ENCODE data around the gene BHMT.
"Not testable (repeated sequence)": the region's sequence is repeated elsewhere in the genome, so short reads cannot be mapped to it uniquely, and the experiment has no call there.

Gene BHMT

DNA sequence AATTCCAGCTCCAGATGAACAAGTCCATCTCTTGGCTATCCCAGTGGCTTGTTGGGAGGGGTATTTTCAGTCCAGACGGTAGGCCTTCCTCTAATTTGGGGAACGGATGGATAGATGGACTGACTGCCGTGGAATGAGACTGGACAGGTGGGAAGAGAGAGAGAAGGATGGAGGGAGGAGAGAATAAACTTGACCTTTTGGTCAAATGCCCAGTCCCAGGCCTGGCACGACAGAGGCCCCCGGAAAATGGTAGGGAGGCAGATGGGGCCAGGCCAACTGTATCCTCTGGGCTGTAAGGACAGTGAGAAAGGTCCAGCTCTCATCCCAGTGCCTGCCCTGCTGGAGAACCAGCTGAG, 1.1 kb downstream of the BHMT start:
- no peak for DNase-seq

DNA sequence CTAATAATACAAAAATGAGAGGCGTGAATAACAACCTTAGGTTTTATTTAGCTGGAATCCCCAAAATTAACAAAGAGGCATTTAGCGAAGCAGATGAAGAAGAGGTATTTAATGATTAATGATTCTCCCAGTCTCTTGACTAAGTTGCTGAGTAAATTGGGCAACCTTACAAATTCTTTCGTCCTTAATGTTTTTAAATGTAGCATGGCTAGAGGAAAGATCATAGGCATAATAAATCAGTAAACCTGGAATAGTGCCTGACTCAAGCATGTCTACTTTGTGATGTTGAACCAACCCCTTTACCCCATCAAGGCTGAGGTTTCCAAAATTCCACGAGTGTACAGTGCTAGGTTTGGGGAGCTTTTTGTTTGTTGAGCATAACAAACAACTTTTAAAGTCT, 7.9 kb downstream of the BHMT start:
- DNase-seq = no peak

DNA sequence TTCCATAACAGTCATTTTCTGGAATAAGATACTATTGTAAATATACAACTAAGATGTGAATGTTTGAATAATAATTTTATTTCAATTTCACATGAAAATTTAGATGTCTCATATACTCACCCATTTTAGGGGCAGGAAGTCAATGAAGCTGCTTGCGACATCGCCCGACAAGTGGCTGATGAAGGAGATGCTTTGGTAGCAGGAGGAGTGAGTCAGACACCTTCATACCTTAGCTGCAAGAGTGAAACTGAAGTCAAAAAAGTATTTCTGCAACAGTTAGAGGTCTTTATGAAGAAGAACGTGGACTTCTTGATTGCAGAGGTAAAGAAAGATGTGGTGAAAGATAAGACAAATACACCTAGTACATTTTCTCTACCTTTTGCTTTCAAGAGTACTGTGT, 8.6 kb downstream of the BHMT start:
- no peak for DNase-seq

DNA sequence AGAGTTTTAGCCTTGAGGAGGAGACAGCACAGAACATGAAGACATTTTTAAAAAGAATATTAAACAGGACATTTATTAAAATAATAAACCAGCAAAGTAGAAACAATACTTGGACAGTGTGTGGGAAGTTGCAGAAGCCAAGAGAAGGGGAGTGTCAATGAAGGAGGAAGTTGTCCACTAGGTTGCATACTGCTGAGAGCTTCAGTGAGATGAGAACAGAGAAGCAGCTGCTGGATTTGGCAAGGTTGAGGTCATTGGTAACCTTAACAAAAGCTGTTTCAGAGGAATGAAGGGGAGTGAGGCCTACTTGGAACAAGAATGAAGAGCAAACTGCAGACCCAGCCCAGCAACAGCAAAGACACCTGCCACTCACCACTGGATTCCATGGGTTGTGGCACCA, 11.4 kb downstream of the BHMT start:
- DNase-seq = no peak

DNA sequence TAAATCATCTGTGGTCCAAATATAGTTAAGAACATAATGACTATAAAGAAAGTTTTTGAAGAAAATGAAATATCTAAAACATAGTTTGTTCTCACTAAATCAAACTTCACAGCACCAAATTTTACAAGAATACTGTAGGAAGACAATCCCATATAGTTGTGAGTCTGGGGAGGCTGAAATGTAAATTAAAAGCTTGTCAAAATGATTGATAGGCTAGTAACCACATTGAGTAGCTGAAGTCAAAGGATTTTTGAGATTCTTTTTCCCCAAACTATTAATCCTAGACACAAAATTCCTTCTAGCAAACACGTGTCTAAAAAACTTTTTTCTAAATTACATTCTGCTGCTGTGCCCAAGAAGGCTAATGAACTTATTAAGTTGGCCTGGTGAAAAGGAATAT, 13.0 kb downstream of the BHMT start:
- peak; percentile 8 for DNase-seq

DNA sequence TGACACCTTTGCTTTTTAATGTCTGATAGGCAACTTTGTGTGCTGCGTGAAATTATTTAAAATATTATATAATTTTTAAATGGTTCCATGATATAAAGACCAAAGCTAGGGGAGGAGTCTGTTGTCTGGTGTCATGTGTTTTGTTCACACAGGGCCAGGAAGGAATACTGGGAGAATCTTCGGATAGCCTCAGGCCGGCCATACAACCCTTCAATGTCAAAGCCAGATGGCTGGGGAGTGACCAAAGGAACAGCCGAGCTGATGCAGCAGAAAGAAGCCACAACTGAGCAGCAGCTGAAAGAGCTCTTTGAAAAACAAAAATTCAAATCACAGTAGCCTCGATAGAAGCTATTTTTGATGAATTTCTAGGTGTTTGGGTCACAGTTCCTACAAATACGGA, 19.2 kb downstream of the BHMT start:
- no peak for DNase-seq

DNA sequence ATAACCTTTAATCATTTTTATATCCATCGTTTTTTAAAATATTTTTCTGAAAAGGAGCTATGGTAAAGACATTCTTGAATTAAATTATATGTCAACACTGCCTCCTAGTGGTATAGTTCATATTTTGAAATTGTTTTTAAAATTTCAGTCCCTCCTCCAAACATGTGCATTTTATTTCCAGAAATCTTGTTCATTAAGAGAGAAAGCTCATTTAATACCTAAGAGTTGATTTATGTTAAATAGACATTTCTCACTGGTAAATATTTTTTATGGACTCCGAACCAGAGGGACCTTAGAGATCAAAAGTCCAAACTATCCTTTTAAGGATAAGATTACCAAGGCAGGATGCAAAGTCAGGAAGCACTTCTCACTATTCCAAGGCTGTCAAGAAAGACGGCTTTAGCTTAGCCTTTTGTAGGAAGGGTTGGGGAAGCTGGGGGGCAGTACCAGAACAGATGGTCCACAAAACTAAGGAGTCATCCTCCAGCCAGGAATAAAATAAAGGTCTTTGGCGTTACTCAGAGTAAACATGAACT, 21.6 kb downstream of the BHMT start:
- DNase-seq = peak; percentile 53

DNA sequence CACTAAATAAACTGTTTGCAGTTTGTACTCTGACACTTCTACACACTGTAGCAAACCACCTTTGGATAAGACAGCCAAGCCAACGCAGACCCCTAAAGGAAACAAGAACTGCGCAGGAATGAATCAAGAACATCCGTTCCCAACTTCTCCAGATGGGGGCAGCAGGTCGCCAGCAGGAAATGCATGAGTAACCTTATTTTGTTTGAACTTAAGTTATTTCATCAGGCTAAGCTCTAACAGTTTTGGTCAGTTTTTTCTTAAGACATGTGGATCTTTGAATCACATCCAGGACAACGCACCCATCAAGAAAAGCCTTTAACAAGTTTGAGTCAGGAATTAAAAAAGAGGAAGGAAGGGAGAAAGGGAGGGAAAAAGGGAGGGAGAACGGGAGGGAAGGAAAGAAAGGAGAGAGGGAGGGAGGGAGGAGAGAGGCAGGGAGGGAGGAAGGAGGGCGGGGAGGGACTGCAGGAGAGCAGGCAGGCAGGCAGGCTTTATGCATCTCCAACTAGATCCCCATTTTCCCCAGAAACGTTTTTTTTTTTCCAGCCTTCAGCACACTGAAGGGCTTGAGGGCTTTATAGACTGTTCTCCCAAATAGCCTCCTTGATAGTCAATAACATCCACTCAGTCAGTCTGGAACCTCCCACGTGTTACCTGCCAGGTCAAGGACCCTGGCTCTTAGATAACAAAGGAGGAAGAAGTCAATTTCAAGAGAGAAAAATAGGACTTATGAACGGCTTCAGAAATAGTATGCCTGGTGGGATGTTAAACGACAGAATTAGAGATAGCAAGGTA, 22.2 kb downstream of the BHMT start:
- peak; percentile 91 for DNase-seq

DNA sequence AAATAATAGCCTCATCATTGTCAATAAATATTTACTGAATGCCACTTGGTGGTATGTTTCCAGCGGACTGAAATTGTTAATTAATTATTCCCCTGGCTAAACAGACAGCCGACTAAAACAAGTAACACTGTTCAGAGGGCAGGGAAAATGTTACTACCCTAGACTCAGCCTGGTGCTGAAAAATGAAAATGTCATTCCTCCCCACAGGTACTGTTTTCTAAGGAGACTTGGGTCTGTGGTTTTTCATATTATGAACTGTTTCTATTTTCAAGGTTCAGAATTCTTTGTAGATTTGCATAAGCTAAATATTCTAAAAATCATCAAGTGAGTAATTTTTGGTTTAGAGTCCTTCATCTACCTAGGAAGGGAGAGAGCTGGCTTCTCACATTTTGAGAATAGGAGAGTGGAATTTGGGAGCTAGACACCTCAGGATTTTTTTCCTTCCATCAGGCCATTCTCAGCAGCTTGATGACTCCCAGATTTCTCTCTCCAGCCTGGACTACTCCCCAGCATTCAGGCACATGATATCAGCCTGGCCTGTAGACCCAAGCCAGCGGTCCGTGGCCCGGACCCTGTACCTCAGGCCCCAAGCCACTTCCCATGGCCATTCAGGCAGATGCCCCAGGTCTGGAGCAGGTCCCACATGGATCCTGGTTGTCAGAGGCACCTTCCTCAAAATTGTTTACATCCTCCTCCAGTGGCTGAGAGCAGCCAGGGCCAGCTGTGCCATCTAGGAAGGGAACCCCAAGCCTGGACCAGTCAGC, 24.4 kb downstream of the BHMT start:
- DNase-seq = no peak

DNA sequence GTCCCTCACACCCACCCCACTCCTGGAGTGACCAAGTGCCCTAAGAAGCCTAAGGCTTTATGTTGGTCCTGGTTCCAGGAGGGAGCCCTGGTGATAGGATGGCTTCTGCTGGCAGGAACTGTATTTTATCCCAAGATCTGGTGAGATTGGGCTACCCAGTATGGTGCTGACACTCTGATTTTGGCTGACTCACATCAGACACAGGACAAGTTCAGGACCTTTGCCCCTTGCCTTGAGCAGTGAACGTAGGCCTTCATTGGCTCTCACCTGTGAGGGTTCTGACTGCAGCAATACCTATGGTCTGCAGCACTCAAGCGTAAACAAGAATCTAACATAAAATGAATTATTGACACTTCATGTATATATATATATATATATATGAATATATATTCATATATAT, 25.0 kb downstream of the BHMT start:
- DNase-seq = no peak

DNA sequence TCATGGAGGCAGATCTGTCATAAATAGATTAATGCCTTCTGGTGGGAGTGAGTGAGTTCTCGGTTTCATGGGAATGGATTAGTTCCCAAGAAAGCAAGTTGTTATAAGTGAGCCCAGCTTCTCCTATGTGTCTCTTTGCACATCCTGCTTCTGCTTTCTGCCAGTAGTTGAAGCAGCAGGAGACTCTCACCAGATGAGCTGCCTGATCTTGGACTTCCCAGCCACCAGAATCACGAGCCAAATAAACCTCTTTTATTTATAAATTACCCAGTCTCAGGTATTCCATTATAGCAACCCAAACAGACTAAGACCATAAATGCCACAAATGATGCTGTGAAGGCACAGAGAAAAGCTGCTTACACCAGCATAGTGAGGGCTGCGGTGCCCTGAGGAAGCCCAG, 28.9 kb downstream of the BHMT start:
- no peak for DNase-seq

DNA sequence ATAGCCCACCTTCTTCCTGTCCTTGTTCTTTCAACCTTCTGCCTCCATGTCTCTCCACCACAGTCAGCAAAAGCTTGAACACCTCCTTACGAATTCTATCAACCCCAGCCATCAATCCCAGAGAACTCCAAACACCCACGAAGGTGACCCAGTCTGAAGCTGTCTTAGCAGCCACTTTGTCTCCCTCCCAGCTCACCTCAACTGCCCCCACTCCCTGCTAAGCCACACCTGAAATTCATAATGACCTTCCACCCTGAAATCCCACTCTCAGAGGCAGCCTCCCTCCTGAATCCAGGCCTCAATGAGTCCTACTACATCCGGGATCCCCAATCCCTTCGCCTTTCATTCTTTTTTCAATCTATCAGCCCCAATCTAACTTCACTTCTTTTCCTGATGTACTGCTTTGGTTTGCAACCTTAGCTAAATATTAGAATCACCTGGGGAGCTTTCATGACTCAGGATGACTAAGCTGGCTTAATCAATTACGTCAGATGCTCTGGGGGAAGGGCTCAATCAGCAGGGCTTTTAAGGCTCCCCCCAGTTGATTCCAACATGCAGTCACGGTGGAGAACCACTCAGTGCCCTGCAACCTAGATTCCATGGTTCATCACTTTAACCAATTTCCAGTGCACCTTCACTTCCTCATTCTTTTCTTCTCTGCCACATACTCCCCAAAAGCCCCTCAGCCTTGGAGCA, 32.2 kb downstream of the BHMT start:
- DNase-seq = peak; percentile 47

DNA sequence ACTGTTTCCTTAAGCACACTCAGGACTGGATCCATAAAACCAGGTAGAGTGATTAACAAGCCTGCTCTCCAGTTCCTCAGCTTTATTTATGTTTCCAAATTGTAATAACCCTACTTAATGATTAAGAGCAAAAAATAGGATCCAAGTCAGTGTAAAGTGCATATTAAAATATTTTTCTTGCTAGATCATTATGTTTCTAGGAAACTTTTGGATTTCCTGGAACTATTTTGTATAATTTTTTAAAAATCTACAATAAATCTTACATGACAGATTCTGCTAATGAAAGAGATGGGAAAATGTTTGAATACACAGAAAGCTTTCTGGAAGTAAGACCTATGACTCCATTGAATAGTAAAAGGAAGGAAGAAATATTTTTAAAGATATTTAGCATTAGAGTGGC, 35.5 kb downstream of the BHMT start:
- DNase-seq = no peak

DNA sequence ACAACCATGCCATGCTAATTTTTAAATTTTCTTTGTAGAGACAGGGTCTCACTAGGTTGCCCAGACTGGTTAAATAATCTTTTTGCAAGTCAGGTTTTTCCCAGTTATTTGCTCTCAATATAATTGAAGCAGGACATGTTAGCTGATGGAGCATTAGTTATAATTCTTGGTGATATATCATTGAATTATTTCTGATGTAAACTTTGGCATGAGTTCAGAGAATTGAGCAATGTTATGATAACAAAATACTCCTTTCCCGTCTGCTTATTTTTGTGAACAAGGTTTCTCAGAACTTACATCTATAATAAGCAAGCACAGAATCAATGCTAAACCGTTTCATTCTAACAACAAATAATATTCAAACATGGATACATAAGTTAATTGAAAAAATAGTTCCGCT, 37.8 kb downstream of the BHMT start:
- DNase-seq = peak; percentile 38

DNA sequence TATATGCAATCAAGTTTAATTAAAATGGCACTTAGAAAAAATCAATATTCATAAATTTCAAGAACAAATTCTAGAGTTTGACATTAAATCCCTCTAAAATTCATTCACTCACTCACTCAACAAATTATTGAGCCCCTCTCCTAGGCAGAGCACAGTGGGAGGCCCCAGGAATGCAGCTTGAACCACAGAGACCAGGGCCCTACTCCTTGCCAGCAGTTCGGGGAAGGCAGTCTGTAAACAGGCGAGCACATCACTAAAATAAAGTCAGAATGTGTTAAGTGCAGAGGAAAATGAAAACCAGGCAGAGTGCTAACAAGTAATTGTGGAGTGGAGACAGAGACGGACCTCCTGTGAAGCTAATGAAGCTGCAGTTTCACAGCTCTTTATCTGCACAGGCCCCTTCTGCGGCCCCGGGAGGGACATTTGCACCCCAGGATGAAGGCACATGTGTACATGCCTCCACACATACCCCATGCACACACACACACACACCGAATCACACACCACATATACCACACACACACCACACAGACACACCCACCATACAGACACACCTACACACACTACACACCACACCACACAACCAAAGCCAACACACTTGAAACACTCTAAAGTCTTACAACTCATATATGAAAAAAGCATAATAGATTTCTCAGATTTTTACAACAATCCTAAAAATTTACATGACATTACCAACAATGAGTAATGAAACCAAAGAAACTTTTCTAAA, 40.5 kb downstream of the BHMT start:
- DNase-seq = peak; percentile 39

DNA sequence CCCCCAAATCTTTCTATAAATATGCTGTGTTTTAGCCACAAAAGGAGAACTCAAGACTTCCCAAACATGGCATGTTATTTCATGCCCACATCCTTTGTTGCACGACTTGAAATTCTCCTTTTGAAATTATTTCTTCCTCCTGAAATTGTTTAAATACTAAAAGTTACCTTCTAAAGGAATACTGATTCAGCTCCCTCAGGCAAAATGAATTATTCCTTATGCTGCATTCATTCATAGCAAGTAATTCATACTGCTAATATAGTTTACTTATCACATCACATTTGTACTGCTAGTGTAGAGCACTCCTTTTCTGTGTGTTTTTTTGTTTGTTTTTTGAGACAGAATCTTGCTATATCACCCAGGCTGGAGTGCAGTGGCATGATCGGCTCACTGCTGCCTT, 45.7 kb downstream of the BHMT start:
- DNase-seq = no peak

DNA sequence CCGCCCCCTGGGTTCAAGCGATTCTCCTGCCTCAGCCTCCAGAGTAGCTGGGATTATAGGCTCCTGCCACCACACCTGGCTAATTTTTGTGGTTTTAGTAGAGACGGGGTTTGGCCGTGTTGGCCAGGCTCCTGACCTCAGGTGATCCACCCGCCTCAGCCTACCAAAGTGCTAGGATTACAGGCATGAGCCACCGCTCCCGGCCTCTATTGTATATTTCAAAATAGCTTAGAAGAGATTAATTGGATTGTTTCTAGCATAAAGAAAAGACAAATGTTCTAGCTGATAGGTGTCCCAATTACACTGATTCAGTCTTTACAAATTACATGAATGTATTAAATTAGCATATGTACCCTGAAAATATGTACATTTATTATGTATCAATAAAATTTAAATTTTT, 50.0 kb downstream of the BHMT start:
- not testable (repeated sequence) for DNase-seq

DNA sequence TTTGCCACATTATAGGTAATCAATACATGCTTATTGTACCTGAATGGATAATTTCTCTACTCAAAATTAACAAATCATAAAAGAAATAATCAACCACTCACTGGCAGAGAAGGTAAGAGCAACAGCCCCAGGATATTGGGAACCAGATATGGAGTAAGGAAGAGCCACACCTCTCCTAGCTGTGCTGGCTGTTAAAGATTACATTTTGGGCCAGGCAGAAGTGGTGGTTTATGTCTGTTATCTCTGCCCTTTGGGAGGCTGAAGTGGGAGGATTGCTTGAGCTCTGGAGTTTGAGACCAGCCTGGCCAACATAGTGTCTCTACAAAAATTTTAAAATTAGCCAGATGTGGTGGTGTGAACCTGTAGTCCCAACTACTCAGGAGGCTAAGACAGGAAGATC, 56.4 kb downstream of the BHMT start:
- no peak for DNase-seq

DNA sequence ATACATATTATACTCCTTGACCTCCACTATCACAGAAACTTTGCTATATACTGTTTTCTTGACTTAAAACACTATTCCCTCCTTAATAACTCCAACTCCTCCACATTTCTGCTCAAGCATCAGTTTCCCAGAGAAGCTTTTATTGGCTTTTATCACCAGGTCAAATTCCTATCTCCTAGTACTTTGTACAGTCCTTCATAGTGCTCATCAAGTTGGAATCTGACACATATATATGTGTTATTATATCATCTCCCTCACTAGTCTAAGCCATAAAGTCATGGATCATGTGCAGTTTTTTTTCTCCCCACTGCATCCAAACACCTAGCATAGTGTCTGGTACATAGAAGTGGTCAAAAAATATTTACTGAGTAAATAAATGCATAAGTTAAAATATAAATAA, 59.1 kb downstream of the BHMT start:
- DNase-seq = no peak

DNA sequence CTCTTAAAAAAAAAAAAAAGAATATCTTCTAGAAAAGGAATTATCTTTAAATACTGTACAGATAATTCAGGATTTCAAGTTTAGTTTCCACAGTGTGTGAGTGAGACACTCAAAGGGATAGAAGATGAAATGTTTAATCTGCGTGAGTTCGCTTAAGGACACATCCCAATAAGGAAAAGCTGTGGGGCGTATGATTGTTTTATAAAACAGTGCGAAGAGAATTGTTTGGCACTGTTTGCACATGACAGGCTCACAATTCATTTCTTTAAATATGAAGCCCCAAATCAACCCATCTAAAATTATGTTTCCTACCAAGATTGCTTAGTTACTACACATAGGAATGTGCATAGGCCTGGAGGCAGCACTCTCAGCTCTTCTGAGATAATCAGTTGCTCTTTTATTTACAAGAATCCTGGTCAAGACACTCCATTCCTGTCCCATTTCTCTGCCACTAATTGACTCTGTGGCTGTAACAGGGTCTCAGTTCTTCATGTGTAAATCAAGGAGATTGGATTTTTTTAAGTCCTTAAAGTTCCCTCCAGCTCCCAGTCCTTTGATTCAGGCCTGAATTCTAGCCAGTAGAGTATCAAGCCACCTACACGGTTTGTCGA, 60.1 kb downstream of the BHMT start:
- no peak for DNase-seq

DNA sequence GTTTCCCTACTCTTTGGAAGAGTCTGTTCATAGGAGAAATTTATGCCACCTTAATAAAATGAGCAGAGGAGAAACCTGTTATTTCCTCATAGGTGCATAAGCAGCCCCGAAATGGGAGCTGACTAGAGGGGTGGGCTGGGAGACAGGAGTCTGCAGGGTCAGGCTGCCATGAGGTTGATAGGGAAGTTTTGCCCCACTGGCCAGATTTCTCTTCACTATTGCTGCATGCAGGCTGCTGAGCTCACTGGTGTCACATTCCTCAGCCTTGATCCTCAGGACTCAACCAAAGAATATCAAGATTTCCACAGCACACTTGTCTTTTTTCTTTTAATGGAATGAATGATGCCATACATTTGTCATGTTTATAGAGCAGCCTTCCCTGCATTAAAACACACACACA, 60.7 kb downstream of the BHMT start:
- DNase-seq = peak; percentile 18

DNA sequence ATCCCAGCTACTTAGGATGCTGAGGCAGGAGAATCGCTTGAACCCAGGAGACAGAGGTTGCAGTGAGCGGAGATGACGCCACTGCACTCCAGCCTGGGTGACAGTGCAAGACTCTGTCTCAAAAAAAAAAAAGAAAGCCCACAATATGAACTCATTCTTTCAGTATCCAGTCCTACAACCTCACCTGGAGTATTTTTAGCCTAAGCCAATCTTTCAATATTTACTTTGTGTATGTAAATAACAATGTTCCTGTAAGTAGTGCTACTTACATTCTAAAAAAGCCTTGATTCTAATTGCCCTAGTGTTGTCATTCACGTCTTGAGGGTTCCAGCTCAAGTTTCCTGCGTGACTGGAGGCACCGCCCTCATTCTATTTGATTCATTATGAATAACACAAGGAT, 62.0 kb downstream of the BHMT start:
- DNase-seq = no peak
